Measurements from ENCODE around the gene MYLK4.

Gene MYLK4

DNA sequence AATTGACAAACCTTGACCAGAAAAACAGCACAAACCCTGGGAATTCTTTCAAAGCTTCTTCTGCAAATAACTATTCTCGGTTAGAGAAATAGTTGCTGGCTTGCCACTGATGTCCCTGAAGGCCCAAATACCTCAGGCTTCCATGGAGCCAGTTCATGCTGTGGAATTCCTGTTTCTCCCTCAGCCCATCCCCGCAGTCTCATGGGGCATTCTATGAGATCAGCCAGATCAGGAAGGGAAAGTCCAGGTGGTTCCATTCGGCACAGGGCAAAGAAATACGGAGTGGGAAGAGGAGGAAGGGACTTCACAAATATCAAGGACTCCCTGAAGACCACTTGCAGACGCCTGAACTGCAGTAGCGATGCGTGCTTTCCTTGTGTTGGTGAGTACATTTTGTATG lies 63.3 kb downstream of the MYLK4 start:
- H3K4me3 ChIP-seq (ENCODE audit: low read length) = no peak overlapping the region
- no peak for DNase-seq (ENCODE audit: low read depth)
- TF ChIP-seq CTCF (conservative IDR thresholded peaks at IDR 0.05; ENCODE audit: low read length) = no peak

- DNase-seq (ENCODE audit: low read depth) = no peak
- no peak for TF ChIP-seq CTCF (conservative IDR thresholded peaks at IDR 0.05; ENCODE audit: low read length)
- no peak overlapping the region for H3K4me3 ChIP-seq (ENCODE audit: low read length)
These were observed 64.2 kb downstream of the MYLK4 start for GRCh38 chr6:2686515-2686914.

GRCh38 chr6:2684766-2685754 lies 65.7 kb downstream of the MYLK4 start:
- DNase-seq (ENCODE audit: low read depth) = no peak
- TF ChIP-seq CTCF (conservative IDR thresholded peaks at IDR 0.05; ENCODE audit: low read length) = no peak
- no peak overlapping the region for H3K4me3 ChIP-seq (ENCODE audit: low read length)

DNA sequence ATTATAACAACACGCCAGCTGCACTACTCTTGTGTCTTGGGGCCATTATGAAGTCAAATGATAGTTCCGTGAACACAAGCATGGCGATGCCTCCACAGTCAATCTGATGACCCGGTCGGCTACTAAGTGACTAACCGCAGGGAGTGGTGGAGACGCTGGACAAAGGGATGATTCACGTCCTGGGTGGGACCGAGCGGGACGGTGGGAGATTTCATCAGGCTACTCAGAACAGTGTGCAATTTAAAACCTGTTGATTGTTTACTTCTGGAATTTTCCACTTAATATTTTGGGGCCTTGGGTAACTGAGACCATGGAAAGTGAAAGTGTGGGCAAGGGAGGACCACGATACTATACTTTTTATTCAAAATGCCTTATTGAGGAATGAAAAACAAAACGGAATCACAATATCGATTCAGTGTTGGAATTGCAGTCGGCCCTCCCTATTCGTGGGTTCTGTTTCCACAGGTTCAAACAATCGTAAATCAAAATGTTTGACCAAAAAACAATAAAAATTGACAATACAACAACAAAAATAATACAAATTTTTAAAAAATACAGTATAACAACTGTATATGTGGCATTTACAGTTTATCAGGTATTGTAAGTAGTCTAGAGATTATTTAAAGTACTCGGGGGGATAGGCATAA lies 66.5 kb downstream of the MYLK4 start:
- no peak for TF ChIP-seq CTCF (conservative IDR thresholded peaks at IDR 0.05; ENCODE audit: low read length)
- H3K4me3 ChIP-seq (ENCODE audit: low read length) = no peak overlapping the region
- no peak for DNase-seq (ENCODE audit: low read depth)

- H3K4me3 ChIP-seq (ENCODE audit: low read length) = no peak overlapping the region
- TF ChIP-seq CTCF (conservative IDR thresholded peaks at IDR 0.05; ENCODE audit: low read length) = no peak
- DNase-seq (ENCODE audit: low read depth) = no peak
These were observed 70.3 kb downstream of the MYLK4 start for GRCh38 chr6:2680264-2680922.

DNA sequence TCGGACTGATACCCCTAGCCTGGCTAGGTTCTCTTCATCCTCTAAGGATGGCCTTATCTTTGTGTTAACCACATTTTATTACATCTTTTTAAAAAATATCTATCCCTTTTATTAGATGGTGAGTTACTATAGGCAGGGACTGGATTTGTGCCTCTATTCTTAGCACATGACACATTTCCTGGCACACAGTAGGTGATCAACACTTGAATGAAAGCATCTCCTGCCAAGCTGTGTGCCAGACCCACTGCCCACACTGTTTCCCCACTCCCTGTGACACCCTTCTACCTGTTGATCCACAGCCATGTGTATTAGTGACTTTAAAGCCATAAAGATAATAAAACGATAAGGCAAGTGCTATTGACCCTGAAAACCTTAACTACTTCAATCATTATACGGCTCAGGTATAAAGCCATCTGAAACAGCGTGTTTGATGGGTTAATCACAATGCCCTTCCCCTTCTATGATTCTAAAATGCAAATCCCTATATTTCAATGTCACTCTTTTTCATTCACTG lies 73.6 kb downstream of the MYLK4 start:
- H3K4me3 ChIP-seq (ENCODE audit: low read length) = no peak overlapping the region
- DNase-seq (ENCODE audit: low read depth) = no peak
- TF ChIP-seq CTCF (conservative IDR thresholded peaks at IDR 0.05; ENCODE audit: low read length) = no peak

Measured in AG10803 (cell line).